ENCODE results near the gene INTS4.
"Not testable (repeated sequence)": the region's sequence is repeated elsewhere in the genome, so short reads cannot be mapped to it uniquely, and the experiment has no call there.

INTS4 gene

GRCh38 chr11:77959434-77959833, 35.0 kb downstream of the INTS4 start:
- no peak for DNase-seq (ENCODE audit: low read depth in 3 of 3, low spot score in 1 of 3)

DNA sequence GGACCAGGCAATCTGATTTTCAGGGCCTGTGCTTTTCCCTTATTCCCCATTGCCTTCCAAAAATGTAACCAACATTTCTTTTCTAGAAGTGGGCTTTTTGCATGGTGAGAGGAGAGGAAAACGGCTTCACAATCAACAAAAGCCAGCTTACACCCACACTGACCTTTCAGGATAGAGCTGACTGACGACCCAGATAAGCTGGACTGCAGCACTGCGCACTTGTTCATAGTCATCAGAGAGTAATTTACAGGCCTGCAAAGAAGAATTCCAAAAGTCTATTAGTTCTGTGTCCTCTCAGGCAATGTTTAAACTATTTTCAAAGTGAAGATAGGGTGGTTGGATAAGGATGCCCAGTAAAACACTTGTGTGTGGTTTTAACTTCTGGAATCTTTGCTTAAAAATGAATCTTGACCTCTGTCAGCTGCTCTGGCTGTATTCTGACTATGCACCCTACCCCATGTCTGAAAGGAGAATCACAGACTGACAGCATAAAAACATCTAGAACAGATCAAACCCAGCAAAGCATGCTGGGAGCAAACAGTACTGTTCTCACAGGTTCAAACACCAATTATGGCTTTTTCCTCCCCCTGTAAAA, 35.8 kb downstream of the INTS4 start:
- not testable (repeated sequence) for DNase-seq (ENCODE audit: low read depth in 3 of 3, low spot score in 1 of 3)

GRCh38 chr11:77943296-77943695, 51.2 kb downstream of the INTS4 start:
- not testable (repeated sequence) for DNase-seq (ENCODE audit: low read depth in 3 of 3, low spot score in 1 of 3)

DNA sequence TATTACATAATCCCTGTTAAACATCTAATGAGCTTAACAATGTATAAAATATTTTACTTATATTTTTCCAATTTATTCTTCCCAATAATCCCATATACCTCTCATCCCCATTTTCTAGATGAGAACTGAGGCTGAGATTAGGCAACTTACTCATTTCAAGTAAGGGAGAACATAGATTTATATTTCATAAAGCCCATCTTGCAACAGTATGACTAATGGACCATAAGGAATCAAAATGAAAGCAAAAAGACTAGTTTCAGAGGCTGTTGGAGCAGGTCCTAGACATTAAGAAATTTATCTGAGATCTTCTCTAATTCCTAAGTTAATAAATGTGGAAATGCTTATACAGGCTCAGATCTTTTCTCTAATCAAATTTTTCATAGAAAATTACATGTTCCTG, 52.0 kb downstream of the INTS4 start:
- DNase-seq (ENCODE audit: low read depth in 3 of 3, low spot score in 1 of 3): not testable (repeated sequence)

GRCh38 chr11:77933596-77933995, 60.9 kb downstream of the INTS4 start:
- not testable (repeated sequence) for DNase-seq (ENCODE audit: low read depth in 3 of 3, low spot score in 1 of 3)

DNA sequence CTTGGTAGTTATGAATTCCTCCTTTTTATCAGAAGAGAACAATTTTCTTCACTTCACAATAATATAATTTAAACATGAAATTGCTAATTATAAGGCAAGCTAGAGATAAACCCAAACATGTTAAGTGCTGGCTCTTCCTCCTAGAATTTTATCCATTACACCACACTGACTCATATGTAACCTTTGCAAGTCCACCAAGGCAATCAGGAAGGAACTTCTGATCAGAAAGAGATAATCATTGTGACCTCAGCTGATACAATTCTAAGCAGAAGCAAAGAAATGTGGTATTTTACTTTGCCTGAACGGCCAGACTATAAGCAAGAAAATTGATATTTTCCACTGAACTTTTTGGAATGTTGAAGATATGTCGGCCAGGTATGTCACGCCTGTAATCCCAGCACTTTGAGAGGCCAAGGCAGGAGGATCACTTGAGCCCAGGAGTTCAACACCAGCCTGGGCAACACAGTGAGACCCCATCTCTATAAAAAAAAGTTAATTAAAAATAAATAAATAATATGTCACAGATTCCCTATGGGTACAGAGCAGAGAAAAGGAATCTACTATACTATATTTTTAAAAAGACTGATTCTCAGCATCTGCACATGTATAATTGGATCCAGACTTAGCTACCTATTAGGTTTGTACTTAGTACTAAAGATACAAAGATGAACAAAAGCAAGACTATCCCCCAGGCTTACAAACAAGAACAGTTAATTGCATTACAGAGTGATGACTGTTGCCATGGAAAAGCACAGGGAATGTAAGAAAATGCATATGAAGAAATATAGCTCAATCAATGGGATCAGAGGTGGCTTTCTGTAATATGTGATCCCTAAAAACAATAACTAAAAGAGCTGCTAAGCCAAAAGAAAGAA, 63.9 kb downstream of the INTS4 start:
- not testable (repeated sequence) for DNase-seq (ENCODE audit: low read depth in 3 of 3, low spot score in 1 of 3)

- DNase-seq (ENCODE audit: low read depth in 3 of 3, low spot score in 1 of 3): not testable (repeated sequence)
Measured at GRCh38 chr11:77917713-77918112, 76.8 kb downstream of the INTS4 start.

- not testable (repeated sequence) for DNase-seq (ENCODE audit: low read depth in 3 of 3, low spot score in 1 of 3)
Measured at GRCh38 chr11:77914307-77914791, 80.1 kb downstream of the INTS4 start.

DNA sequence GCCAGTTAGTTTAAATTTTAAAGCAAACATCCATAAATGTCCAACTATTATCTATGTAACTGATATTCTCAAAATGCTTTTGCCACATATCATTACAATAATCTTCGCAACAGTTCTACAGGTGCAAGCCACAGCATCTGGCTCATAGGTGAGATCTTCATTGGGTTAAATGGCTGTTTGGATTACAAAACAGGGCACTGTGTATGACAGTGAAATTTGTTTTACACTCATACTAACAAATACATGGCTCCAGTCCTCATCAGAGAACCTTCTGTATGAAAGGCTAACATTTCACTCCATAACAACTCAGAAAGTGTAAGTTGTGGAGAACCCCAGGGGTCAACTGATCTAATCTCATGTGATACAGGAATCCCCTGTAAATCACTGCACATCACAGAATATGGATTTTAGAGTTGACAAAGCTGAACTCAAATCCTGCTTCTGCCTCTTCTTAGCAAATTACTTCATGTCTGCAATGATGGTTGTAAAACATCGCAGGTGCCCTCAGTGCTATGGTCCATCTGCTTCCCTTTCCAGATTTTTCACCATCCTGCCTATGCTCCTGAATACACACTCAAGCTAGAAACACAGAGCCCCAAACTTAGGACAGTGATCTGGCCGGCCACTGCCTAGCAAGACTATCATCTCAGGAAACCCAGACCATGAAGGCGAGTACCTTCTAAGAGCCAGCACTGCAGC, 80.7 kb downstream of the INTS4 start:
- DNase-seq (ENCODE audit: low read depth in 3 of 3, low spot score in 1 of 3): not testable (repeated sequence)

DNA sequence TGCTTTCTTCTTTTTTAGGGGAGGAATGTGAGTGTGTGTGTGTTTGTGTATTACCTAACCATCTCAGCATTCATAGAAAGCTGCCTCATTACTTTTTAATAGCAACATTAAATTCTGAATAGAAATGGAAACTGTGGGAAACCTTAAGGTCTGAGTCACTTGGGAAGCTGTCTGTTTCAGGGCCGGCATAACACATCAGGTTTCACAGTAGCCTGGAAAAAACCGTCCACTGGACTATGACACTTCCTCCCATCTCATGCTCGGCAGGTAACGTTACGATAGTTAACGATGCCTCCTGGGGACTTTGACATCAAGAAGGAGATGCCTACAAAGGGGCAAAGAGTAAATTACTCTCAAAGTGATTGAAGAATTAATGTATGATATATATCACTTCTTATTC, 83.6 kb downstream of the INTS4 start:
- DNase-seq (ENCODE audit: low read depth in 3 of 3, low spot score in 1 of 3): not testable (repeated sequence)

DNA sequence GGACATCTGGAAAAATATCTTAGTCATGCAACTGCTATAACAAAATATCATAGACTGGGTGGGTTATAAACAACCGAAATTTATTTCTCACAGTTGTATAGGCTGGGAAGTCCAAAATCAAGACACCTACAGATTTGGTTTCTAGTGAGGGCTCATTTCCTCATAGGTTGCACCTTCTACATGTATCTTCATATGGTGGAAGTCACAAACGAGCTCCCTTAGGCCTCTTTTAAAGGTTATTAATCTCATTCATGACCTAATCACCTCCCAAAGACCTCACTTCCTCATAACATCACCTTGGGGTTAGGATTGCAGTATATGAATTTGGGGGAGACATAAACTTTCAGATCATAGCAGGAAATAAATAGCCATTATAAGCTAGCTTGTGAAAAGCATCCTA, 85.2 kb downstream of the INTS4 start:
- no peak for DNase-seq (ENCODE audit: low read depth in 3 of 3, low spot score in 1 of 3)

DNA sequence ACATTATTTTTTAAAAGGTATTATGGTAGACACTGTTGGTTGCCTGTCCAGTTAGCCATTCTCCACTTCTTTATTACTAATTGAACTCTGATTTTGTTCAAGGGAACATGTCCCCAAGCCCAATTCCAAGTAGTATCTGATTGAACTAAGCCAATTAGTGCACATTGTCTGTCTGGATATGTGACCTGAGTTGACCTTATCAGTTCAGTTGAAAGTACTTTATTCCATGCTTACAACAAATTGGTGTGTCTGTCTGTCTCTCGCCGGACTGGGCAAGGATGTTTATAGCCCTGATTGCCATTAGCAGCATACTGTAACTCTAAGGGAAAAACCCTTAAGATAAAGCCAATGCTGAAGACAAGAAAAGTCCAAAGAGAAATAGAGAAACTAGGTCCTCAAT, 85.6 kb downstream of the INTS4 start:
- no peak for DNase-seq (ENCODE audit: low read depth in 3 of 3, low spot score in 1 of 3)

GRCh38 chr11:77894949-77895348, 99.5 kb downstream of the INTS4 start:
- DNase-seq (ENCODE audit: low read depth in 3 of 3, low spot score in 1 of 3): not testable (repeated sequence)

DNA sequence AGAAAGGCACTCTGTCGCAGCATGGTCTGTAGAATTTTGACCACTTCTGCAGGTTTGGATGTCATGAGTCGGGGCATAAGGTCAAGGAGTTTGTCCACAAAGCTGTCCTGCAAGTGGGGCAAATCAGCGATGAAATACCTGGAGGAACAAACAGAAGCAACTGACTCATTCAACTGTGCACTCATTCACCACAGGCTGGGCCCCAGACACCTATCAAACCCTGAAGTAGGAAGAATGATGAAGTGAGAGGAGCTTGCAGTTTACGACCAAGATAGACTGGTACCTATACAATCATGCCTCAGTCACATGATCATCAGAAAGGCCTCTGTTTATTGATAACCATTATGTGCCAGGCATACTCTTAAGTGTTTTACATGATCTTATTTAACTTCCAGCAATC, 102.8 kb downstream of the INTS4 start:
- DNase-seq (ENCODE audit: low read depth in 3 of 3, low spot score in 1 of 3): not testable (repeated sequence)

DNA sequence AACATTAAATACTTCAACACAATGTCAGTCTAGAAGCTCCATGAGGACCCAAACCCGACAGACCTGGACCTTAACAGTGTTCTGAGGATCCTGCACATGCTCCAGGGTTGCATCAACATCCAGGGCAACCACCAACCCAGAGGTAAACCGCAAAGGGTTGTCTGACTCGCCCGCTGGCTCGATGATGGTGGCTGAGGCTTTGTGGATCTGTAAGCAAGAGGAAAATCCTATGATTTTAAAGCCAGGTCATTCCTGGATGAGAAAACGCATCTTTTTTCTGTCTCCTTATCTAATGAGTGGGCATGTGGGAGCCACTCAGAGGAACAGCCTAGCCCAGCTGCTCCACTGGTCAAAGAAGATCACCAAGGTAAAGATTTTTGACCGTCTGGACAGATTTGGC, 103.2 kb downstream of the INTS4 start:
- not testable (repeated sequence) for DNase-seq (ENCODE audit: low read depth in 3 of 3, low spot score in 1 of 3)

- not testable (repeated sequence) for DNase-seq (ENCODE audit: low read depth in 3 of 3, low spot score in 1 of 3)
Measured at GRCh38 chr11:77890619-77891056, 103.8 kb downstream of the INTS4 start.

DNA sequence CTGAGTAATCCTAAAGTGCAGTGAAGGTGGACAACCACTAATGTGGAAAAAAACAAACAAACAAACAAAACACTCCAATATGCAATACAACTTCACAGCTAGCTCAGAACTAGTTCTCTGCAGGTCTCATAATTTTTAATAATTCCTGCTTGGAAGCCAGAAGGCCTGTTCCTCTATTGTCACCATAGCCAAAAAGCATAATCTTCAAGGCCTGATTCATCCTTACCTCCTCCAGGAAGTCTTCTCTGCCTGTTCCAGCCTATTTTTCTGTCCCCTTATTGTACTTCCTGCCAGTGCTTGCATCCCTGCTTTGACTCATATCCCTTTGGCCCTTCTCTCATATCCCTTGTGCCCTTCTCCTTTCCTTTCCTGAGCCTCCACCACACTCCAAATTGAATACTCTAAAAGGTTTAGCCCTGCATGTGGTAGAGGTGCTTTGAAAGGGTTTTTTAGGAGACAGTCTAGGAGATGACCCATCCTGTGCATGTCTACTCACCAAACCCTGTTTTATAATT, 104.3 kb downstream of the INTS4 start:
- not testable (repeated sequence) for DNase-seq (ENCODE audit: low read depth in 3 of 3, low spot score in 1 of 3)

GRCh38 chr11:77889045-77889444, 105.4 kb downstream of the INTS4 start:
- not testable (repeated sequence) for DNase-seq (ENCODE audit: low read depth in 3 of 3, low spot score in 1 of 3)

- DNase-seq (ENCODE audit: low read depth in 3 of 3, low spot score in 1 of 3): no peak
Measured at GRCh38 chr11:77886401-77886800, 108.1 kb downstream of the INTS4 start.

DNA sequence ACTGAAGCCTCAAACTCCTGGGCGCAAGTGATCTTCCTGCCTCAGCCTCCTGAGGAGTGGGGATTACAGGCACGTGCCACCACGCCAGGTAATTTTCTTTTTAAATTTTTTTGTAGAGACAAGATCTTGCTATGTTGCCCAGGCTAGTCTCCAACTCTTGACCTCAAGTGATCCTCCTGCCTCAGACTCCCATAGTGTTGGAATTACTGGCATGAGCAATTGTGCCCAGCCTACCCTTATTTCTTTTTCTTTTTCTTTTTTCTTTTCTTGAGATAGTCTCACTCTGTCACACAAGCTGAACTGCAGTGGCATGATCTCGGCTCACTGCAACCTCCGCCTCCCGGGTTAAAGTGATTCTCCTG, 109.7 kb downstream of the INTS4 start:
- DNase-seq (ENCODE audit: low read depth in 3 of 3, low spot score in 1 of 3): no peak

DNA sequence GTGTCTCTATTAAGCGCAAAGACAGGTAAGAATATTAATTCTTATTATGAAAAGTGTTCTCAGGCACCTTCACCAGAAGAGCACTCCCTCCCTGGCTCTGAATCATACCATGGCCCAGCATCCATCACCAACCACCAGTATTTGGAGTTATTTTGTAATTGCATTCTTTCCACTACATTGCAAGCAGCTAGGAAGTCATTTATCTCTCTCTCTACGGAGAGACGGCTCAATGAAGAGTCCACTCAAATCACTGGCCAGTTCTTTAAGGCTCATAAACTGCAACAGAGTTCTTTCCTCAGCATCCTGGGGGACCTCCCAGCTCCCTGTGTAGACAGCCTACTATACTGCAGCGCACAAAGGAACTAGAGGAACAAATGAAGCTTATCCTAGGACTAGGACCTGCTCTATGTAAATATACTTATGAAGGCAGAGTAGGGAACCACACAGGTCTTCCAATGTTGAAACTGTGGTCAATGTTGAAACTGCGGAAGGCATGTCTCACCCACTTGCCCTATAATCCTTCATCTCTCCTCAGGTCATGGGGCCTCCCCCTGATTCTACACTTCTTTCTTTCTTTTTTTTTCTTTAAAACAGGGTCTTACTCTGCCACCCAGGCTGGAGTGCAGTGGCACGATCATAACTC, 110.2 kb downstream of the INTS4 start:
- no peak for DNase-seq (ENCODE audit: low read depth in 3 of 3, low spot score in 1 of 3)
